Activated CD4-positive, alpha-beta T cell treated with anti-CD3 and anti-CD28 coated beads, Interleukin-2, amount 10 ng/mL, durations not matched to agents 24 days and 14 days (primary cell): ENCODE data around the gene SLC35E4. TPM values are rescaled to one million over a fixed set of nuclear protein-coding genes. Genes with fewer than 3 reads are reported as not detected.
A peak's percentile ranks its signal among the peaks of the same experiment; 100 is the strongest.
"Not testable (repeated sequence)": the region's sequence is repeated elsewhere in the genome, so short reads cannot be mapped to it uniquely, and the experiment has no call there.

Source experiments
- DNase-seq: peaks from one replicate; pipeline ENCODE4 v3.0.0; 2022
- H3K27ac Mint-ChIP-seq: one replicate; pipeline ENCODE4 v1.8.0; 2022; ENCODE audit warnings: mild to moderate bottlenecking, mixed read lengths
- H3K27me3 Mint-ChIP-seq: one replicate; pipeline ENCODE4 v1.8.0; 2022; ENCODE audit warnings: mixed read lengths
- H3K36me3 Mint-ChIP-seq: one replicate; pipeline ENCODE4 v1.8.0; 2022; ENCODE audit warnings: low read depth, mild to moderate bottlenecking, mixed read lengths
- H3K4me1 Mint-ChIP-seq: one replicate; pipeline ENCODE4 v1.8.0; 2021; ENCODE audit warnings: mixed read lengths
- H3K4me3 Mint-ChIP-seq: one replicate; pipeline ENCODE4 v1.8.0; 2022; ENCODE audit warnings: mild to moderate bottlenecking, moderate library complexity, mixed read lengths
- H3K9me3 Mint-ChIP-seq: one replicate; pipeline ENCODE4 v1.8.0; 2021; ENCODE audit warnings: mixed read lengths
- intact Hi-C: fragments of 100-400 bp; cut with micrococcal nuclease; formaldehyde crosslinking; loops from one replicate; pipeline ENCODE4 v1.15.1; 2023
- total RNA-seq: library from RNA; stranded (reverse); gene quantifications from 2 replicates; pipeline ENCODE4 v1.2.3, GENCODE V29; 2022

The SLC35E4 gene
- total RNA-seq, 1 donor from 2014 or later: 6.6 TPM

- H3K27ac Mint-ChIP-seq: no peak overlapping the region
- H3K4me1 Mint-ChIP-seq: peaks cover 9% of the 10 kb centered on the region
- no peaks in the 10 kb centered on the region for H3K36me3 Mint-ChIP-seq
- no peak for DNase-seq
- H3K9me3 Mint-ChIP-seq: no peaks in the 10 kb centered on the region
- H3K27me3 Mint-ChIP-seq: peaks cover 23% of the 10 kb centered on the region
- intact Hi-C loops: no loop called here
- H3K4me3 Mint-ChIP-seq: no peak overlapping the region
These were observed 38.9 kb downstream of the SLC35E4 start for GRCh38 chr22:30674482-30674881.

GRCh38 chr22:30675436-30675835, 39.9 kb downstream of the SLC35E4 start:
- intact Hi-C loops: no loop called here
- no peak overlapping the region for H3K4me3 Mint-ChIP-seq
- DNase-seq: no peak
- no peaks in the 10 kb centered on the region for H3K9me3 Mint-ChIP-seq
- no peak overlapping the region for H3K27ac Mint-ChIP-seq
- H3K4me1 Mint-ChIP-seq: peaks cover 7% of the 10 kb centered on the region
- peaks cover 24% of the 10 kb centered on the region for H3K27me3 Mint-ChIP-seq
- H3K36me3 Mint-ChIP-seq: no peaks in the 10 kb centered on the region

GRCh38 chr22:30676565-30676964, 41.0 kb downstream of the SLC35E4 start:
- H3K27me3 Mint-ChIP-seq: peaks cover 24% of the 10 kb centered on the region
- H3K4me1 Mint-ChIP-seq, DNase-seq, H3K36me3 Mint-ChIP-seq, intact Hi-C loops, H3K27ac Mint-ChIP-seq, H3K9me3 Mint-ChIP-seq, H3K4me3 Mint-ChIP-seq: not testable (repeated sequence)

- H3K4me1 Mint-ChIP-seq, DNase-seq, H3K27ac Mint-ChIP-seq, H3K9me3 Mint-ChIP-seq, H3K36me3 Mint-ChIP-seq, intact Hi-C loops, H3K4me3 Mint-ChIP-seq: not testable (repeated sequence)
- H3K27me3 Mint-ChIP-seq: peaks cover 24% of the 10 kb centered on the region
These were observed 44.5 kb downstream of the SLC35E4 start for GRCh38 chr22:30679895-30680690.

DNA sequence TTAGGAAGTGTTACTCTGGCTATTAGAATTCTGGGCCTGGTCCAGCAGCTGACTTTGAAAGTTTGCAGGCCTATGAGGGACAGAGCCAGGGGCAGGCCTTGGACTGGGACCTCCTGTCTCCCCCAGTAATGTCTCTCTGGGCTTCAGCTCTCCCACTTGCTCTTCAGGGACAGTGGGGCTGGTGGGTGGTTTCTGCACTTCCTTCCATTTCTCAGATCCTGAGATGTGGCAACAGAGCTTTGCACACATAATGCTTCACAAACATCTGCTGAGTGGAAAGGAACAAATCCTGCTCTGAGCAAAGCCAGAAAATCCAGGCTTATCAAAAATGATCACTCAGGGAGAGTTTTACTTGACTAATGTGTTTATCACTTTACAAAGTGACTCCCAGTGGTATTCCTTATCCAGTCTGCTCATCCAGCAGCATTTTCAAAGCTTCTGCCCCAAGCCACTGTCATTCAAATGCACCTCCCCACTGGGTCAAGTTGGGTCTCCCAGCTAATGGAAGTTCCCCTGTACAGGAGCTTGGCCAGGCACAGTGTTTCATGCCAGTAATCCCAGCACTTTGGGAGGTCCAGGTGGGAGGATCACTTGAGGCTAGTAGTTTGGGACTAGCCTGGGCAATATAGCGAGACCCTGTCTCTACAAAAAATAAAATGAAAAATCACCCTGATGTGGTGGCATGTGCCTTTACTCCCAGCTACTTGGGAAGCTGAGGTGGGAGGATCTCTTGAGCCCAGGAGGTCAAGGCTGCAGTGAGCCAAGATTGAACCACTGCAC, 45.6 kb downstream of the SLC35E4 start:
- no peak for DNase-seq
- no peak overlapping the region for H3K27ac Mint-ChIP-seq
- H3K4me3 Mint-ChIP-seq: no peak overlapping the region
- peaks cover 26% of the 10 kb centered on the region for H3K27me3 Mint-ChIP-seq
- intact Hi-C loops: no loop called here
- no peaks in the 10 kb centered on the region for H3K36me3 Mint-ChIP-seq
- no peaks in the 10 kb centered on the region for H3K9me3 Mint-ChIP-seq
- peaks cover 3% of the 10 kb centered on the region for H3K4me1 Mint-ChIP-seq

DNA sequence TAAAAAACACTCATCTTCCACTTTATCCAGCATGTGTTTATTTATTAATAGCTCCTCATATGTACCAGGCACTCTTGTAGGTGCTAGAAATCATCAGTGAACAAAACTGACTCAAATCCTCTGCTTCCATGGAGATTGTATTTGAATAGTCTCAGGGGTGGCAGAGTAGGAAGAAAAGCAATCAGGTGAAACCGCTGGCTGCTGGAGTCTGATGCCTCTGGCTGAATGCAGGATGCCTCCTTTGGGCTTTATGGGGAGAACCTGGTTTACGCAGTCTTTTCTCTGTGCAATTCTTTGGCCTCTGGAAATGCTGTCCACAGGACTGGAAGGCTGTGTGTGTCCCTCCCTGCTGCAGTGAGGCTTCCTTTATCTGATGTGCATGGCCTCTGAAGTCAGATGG, 46.2 kb downstream of the SLC35E4 start:
- Mint-ChIP-seq H3K4me3 (no peak overlapping the region), H3K36me3 (no peaks in the 10 kb centered on the region), H3K9me3 (no peaks in the 10 kb centered on the region), H3K27ac (no peak overlapping the region), H3K27me3 (peaks cover 21% of the 10 kb centered on the region), H3K4me1 (peaks cover 3% of the 10 kb centered on the region)
- DNase-seq: no peak
- intact Hi-C loops: no loop called here

DNA sequence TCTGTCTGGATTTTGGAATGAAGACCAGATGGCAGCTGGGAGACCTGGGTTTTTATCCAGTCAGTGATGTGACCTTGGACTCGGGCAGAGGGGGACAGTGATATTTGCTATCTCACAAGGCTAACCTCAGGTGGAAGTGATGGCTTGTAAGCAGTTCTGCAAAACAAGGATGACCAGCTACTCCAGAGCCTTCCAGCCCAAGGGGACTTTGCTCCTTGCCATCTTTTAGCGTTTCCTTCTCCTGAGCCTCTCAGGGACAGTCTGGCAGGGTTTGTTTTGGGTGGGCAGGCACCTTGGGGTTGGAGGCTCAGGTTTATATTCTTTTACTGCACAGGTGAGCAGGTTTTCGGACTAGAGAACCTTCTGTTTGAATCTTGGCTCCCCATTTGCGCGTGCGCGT, 49.6 kb downstream of the SLC35E4 start:
- Mint-ChIP-seq H3K4me1 (peaks cover 4% of the 10 kb centered on the region), H3K4me3 (no peak overlapping the region), H3K27me3 (peaks cover 3% of the 10 kb centered on the region), H3K27ac (no peak overlapping the region), H3K9me3 (no peaks in the 10 kb centered on the region), H3K36me3 (no peaks in the 10 kb centered on the region)
- DNase-seq: no peak
- intact Hi-C loops: no loop called here

GRCh38 chr22:30687358-30687757, 51.8 kb downstream of the SLC35E4 start:
- intact Hi-C loops: no loop called here

GRCh38 chr22:30689622-30690021, 54.0 kb downstream of the SLC35E4 start:
- no peak for DNase-seq
- no peak overlapping the region for H3K4me3 Mint-ChIP-seq
- H3K9me3 Mint-ChIP-seq: no peaks in the 10 kb centered on the region
- peaks cover 8% of the 10 kb centered on the region for H3K4me1 Mint-ChIP-seq
- H3K36me3 Mint-ChIP-seq: no peaks in the 10 kb centered on the region
- H3K27me3 Mint-ChIP-seq: peaks cover 13% of the 10 kb centered on the region
- no peak overlapping the region for H3K27ac Mint-ChIP-seq
- intact Hi-C loops: loop anchor here (10.0 kb wide), 1 partner anchor 55 kb away; the partner anchor contains the start of gene SLC35E4

More at GRCh38 chr22:30687358-30687757, 51.8 kb downstream of the SLC35E4 start:
- no peak overlapping the region for H3K4me3 Mint-ChIP-seq
- H3K27me3 Mint-ChIP-seq: peaks cover 3% of the 10 kb centered on the region
- DNase-seq: no peak
- H3K27ac Mint-ChIP-seq: no peak overlapping the region
- no peaks in the 10 kb centered on the region for H3K9me3 Mint-ChIP-seq
- H3K36me3 Mint-ChIP-seq: no peaks in the 10 kb centered on the region
- H3K4me1 Mint-ChIP-seq: peaks cover 2% of the 10 kb centered on the region

GRCh38 chr22:30691204-30691603, 55.6 kb downstream of the SLC35E4 start:
- Mint-ChIP-seq H3K9me3 (no peaks in the 10 kb centered on the region), H3K36me3 (peaks cover 3% of the 10 kb centered on the region), H3K27me3 (peaks cover 20% of the 10 kb centered on the region), H3K27ac (no peak overlapping the region), H3K4me1 (peaks cover 12% of the 10 kb centered on the region), H3K4me3 (no peak overlapping the region)
- intact Hi-C loops: loop anchor here (10.0 kb wide), 1 partner anchor 56 kb away; the partner anchor contains the start of gene SLC35E4
- DNase-seq: no peak

GRCh38 chr22:30694171-30694639, 58.6 kb downstream of the SLC35E4 start:
- Mint-ChIP-seq H3K9me3 (no peaks in the 10 kb centered on the region), H3K27ac (peak overlapping the region; percentile 71), H3K27me3 (peaks cover 24% of the 10 kb centered on the region), H3K36me3 (peaks cover 3% of the 10 kb centered on the region), H3K4me1 (peaks cover 12% of the 10 kb centered on the region), H3K4me3 (peak overlapping the region; percentile 85)
- peak; percentile 85 for DNase-seq
- intact Hi-C loops: loop anchor here (10.0 kb wide), 1 partner anchor 59 kb away; the partner anchor contains the start of gene SLC35E4

DNA sequence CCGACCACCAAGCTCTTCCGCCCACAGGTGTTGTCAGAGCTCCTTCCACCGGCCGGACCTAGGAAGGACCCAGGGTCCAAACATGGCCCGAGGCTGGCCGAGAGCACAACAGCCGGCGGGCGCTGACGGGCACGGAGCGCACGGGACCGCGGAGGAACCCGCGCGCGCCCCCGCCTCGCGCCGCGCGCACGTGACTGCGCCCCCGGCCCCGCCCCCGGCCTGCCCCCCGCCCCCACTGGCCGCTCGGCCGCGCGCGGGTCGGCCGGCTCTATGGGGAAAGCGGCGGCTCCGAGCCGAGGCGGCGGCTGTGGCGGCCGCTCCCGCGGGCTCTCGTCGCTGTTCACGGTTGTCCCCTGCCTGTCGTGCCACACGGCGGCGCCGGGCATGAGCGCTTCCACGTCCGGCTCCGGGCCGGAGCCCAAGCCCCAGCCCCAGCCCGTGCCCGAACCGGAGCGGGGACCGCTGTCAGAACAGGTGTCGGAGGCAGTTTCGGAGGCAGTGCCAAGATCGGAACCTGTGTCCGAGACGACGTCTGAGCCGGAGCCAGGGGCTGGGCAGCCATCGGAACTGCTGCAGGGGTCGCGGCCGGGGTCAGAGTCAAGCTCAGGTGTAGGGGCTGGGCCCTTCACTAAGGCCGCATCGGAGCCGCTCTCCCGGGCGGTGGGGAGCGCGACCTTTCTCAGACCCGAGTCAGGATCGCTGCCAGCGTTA, 59.2 kb downstream of the SLC35E4 start, which contains the start of gene OSBP2:
Gene OSBP2, plus strand, starts transcription at position 235 of the 711 bp plus-strand sequence. Its CDS starts 36 bp downstream, at position 271.
- Mint-ChIP-seq H3K36me3 (peaks cover 3% of the 10 kb centered on the region), H3K4me3 (peak within 1 kb of the TSS; percentile 85), H3K4me1 (peaks cover 10% of the 10 kb centered on the region), H3K27me3 (peaks cover 24% of the 10 kb centered on the region), H3K27ac (peak within 1 kb of the TSS; percentile 71), H3K9me3 (no peaks in the 10 kb centered on the region)
- DNase-seq: peak; percentile 80
- intact Hi-C loops: loop anchor here (5.0 to 10.0 kb wide), 2 partner anchors 60 to 63 kb away; partner anchors contain the start of gene SLC35E4

DNA sequence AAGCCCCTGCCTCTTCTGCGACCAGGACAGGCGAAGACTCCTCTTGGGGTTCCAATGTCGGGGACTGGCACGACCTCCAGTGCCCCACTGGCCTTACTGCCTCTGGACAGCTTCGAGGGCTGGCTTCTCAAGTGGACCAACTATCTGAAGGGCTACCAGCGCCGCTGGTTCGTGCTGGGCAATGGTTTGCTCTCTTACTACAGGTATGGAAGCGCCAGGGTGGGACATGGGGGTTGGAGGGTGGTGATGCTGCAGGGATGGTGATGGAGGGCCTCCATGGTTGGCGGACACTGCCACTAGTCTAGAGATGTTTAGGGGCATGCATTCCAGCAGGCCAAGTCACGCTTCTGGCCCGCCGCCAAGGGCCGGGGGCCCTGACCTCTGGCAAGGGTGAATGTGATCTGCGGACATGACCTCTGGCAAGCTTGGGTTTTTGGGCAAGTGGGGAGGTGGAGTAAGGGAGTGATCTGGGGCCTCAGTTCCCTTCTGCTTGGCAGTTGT, 59.8 kb downstream of the SLC35E4 start:
- Mint-ChIP-seq H3K9me3 (no peaks in the 10 kb centered on the region), H3K4me1 (peaks cover 10% of the 10 kb centered on the region), H3K27me3 (peaks cover 24% of the 10 kb centered on the region), H3K4me3 (peak overlapping the region; percentile 76), H3K27ac (peak overlapping the region; percentile 63), H3K36me3 (peaks cover 3% of the 10 kb centered on the region)
- DNase-seq: peak; percentile 58
- intact Hi-C loops: loop anchor here (5.0 to 10.0 kb wide), 2 partner anchors 61 to 62 kb away; partner anchors contain the start of gene SLC35E4
